ENCODE data around the gene OR5AL1. TPM values are rescaled to one million over a fixed set of nuclear protein-coding genes. Genes with fewer than 3 reads are reported as not detected.

Gene OR5AL1
- total RNA-seq = not detected in 2 replicates

DNA sequence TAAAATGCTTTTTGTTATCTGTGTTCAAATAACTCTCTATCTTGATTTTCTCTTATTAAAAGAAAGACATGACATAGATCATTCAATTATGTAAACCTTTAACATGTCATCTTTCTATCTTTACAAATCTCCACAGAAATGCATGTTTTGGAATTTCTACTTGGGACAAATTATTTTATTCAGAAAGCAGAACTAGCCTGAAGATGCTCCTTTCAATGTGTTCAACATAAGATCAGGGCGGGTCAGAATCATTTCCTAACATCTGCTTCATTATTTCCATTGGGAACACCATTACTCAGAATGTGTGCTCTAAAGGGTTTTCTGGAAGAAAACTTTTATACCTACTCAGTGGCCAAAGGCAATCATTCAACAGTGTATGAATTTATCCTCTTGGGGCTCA, at the start of gene OR5AL1:
OR5AL1 (plus strand) TSS at position 301 of the 400 bp plus-strand sequence.

DNA sequence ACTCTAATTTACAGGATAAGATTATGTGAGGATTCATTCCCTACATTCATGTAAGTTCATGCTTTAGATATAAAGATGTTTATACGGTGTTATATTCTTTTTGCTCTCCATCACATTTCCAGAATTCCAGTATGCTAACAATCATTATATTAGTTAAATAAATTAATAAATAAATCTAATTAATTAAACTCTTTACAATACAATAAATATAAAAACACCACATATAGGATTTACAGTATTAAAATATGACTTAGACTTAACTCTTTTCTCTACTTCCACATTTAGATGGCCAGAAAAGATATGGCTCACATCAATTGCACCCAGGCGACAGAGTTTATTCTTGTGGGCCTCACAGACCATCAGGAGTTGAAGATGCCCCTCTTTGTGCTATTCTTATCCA, 37.2 kb upstream of the OR5AL1 start, which contains the start of gene OR8U1:
OR8U1 (plus strand) TSS at position 301 of the 400 bp plus-strand sequence; CDS start at position 301, 0 bp downstream.

Other genes with a start within 250 kb of the OR5AL1 start
- gene OR5J2, start 236.1 kb upstream of the OR5AL1 start, total RNA-seq = not detected in 2 replicates
- gene OR5T2, start 178.4 kb upstream of the OR5AL1 start, total RNA-seq = not detected in 2 replicates
- not detected in 2 replicates for gene OR5T3, start 160.4 kb upstream of the OR5AL1 start, total RNA-seq
- not detected in 2 replicates for gene OR5T1, start 138.5 kb upstream of the OR5AL1 start, total RNA-seq
- 0.14 TPM in 1 of 2 replicates, not detected in the other for gene OR8H1, start 120.4 kb upstream of the OR5AL1 start, total RNA-seq
- gene OR8K3, start 97.6 kb upstream of the OR5AL1 start, total RNA-seq = not detected in 2 replicates
- not detected in 2 replicates for gene OR8K1, start 66.7 kb upstream of the OR5AL1 start, total RNA-seq
- gene OR8J1, start 58.4 kb upstream of the OR5AL1 start, total RNA-seq = not detected in 2 replicates
- gene OR8U1, start 37.1 kb upstream of the OR5AL1 start, total RNA-seq = not detected in 2 replicates
- gene OR5M3, start 60.7 kb downstream of the OR5AL1 start, total RNA-seq = not detected in 2 replicates
- gene OR5M8, start 78.7 kb downstream of the OR5AL1 start, total RNA-seq = not detected in 2 replicates
- gene OR5M11, start 130.6 kb downstream of the OR5AL1 start, total RNA-seq = not detected in 2 replicates
- gene OR5M10, start 165.0 kb downstream of the OR5AL1 start, total RNA-seq = not detected in 2 replicates
- gene OR5M1, start 202.2 kb downstream of the OR5AL1 start, total RNA-seq = not detected in 2 replicates
- not detected in 2 replicates for gene OR5AP2, start 229.7 kb downstream of the OR5AL1 start, total RNA-seq